ENCODE results near the gene BCS1L. TPM values are rescaled to one million over a fixed set of nuclear protein-coding genes. Genes with fewer than 3 reads are reported as not detected.

BCS1L gene
- total and polyA plus RNA-seq, 2 of the 8 experiments (the other 6 are each of a cell fraction or from before 2014, with no cell fraction given), result 23.7 to 37.1 TPM

DNA sequence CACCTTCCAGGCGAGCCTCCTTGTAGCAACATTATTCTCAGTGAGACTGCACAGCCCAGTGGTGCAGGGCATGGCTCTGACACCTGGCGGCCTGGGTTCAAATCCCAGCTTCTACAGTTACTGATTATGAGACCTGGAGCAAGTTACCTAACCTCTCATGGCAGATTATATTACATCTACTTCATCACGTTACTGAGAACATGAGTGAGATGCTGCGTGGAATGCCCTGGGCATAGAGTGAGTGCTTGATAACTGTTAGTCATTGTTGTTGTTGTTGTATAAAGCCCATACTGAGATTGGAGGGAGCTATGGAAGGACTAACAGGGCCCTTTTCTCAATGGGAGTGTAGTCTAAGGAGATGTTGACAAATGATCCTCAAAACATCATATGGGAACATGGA, 33.1 kb upstream of the BCS1L start:
- H2BK20ac ChIP-seq (ENCODE audit: low read length), result no peak overlapping the region
- H2BK5ac ChIP-seq (ENCODE audit: low read depth, low read length), result no peak overlapping the region
- no peak overlapping the region for H4K91ac ChIP-seq (replicated peaks; ENCODE audit: insufficient read length, low read length)
- WGBS, 2 experiments (ENCODE audit: extremely low coverage in 1 of 2, insufficient coverage in 1 of 2, insufficient read length in 1 of 2, insufficient replicate concordance in 2 of 2, low coverage in 1 of 2, low lambda C conversion rate in 2 of 2, missing lambda C conversion rate in 1 of 2), result 93% methylated on average over 4 of the region's 4 CpGs; no CpG with 5 or more reads in 1 of the 2 experiments
- no peaks in the 10 kb centered on the region for H4K20me1 ChIP-seq (replicated peaks in 1 of 2; ENCODE audit: control insufficient read depth in 1 of 2, insufficient read depth in 2 of 2, low read length in 2 of 2)
- H3K9ac ChIP-seq (replicated peaks in 1 of 4; ENCODE audit: extremely low read depth in 1 of 4, low read depth in 3 of 4, low read length in 3 of 4), result no peak overlapping the region
- H2AK5ac ChIP-seq (ENCODE audit: low read depth, low read length), result no peak overlapping the region
- H3K27ac ChIP-seq (ENCODE audit: low read depth, low read length), result no peak overlapping the region
- H3K4me2 ChIP-seq (ENCODE audit: insufficient read depth in 1 of 2, low read depth in 2 of 2, low read length in 2 of 2), result no peak overlapping the region
- CTCF ChIA-PET (ENCODE audit: partially characterized antibody), result interaction anchor here (0.6 to 1.0 kb wide), 3 partner anchors 16 to 218 kb away, joined by 3 to 4 read pairs (median 3); no protein-coding TSS in a partner anchor
- no peak overlapping the region for H3K4me3 ChIP-seq (ENCODE audit: extremely low read depth in 1 of 4, insufficient read depth in 2 of 4, low read depth in 3 of 4, low read length in 4 of 4)
- H3K27me3 ChIP-seq (replicated peaks in 1 of 4; ENCODE audit: control insufficient read depth in 3 of 4, extremely low read depth in 1 of 4, insufficient read depth in 3 of 4, low read length in 3 of 4), result no peaks in the 10 kb centered on the region; a peak in 1 of 7 replicates
- H3K4me1 ChIP-seq (replicated peaks in 1 of 4; ENCODE audit: control insufficient read depth in 3 of 4, insufficient read depth in 4 of 4, low read length in 3 of 4), result no peaks in the 10 kb centered on the region; a peak in 1 of 7 replicates
- H2BK15ac ChIP-seq (ENCODE audit: low read length), result no peak overlapping the region
- no peak overlapping the region for H3K4ac ChIP-seq (replicated peaks; ENCODE audit: insufficient read length, low read depth, low read length)
- H3K79me1 ChIP-seq (ENCODE audit: low read depth, low read length), result no peaks in the 10 kb centered on the region
- no peaks in the 10 kb centered on the region for H3K36me3 ChIP-seq (ENCODE audit: control insufficient read depth in 2 of 4, insufficient read depth in 4 of 4, low read length in 3 of 4)
- H3K14ac ChIP-seq (ENCODE audit: insufficient read length), result no peak overlapping the region
- TF ChIP-seq TAF7 (optimal IDR thresholded peaks at IDR 0.05; ENCODE audit: borderline replicate concordance, low read depth, low read length), result no peak
- TF ChIP-seq RNF2 (IDR thresholded peaks at IDR 0.05; ENCODE audit: borderline replicate concordance, low read depth, low read length, missing control alignments, poor library complexity, severe bottlenecking), result no peak
- TF ChIP-seq EZH2 (IDR thresholded peaks at IDR 0.05; ENCODE audit: low read depth, low read length, severe bottlenecking), result no peak
- TF ChIP-seq RFX5 (IDR thresholded peaks at IDR 0.05; ENCODE audit: borderline replicate concordance, low read depth, low read length), result no peak
- TF ChIP-seq, protein P1, sequence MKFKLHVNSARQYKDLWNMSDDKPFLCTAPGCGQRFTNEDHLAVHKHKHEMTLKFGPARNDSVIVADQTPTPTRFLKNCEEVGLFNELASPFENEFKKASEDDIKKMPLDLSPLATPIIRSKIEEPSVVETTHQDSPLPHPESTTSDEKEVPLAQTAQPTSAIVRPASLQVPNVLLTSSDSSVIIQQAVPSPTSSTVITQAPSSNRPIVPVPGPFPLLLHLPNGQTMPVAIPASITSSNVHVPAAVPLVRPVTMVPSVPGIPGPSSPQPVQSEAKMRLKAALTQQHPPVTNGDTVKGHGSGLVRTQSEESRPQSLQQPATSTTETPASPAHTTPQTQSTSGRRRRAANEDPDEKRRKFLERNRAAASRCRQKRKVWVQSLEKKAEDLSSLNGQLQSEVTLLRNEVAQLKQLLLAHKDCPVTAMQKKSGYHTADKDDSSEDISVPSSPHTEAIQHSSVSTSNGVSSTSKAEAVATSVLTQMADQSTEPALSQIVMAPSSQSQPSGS (IDR thresholded peaks at IDR 0.05; ENCODE audit: low read length), result no peak
- TF ChIP-seq RAD21 (IDR thresholded peaks at IDR 0.05 in 1 of 2, conservative IDR thresholded peaks at IDR 0.05 in 1 of 2; ENCODE audit: low read depth in 2 of 2, low read length in 2 of 2), result no peak
- no peak for TF ChIP-seq FOSL1 (IDR thresholded peaks at IDR 0.05; ENCODE audit: insufficient read depth, low read depth, low read length)
- DNase-seq (ENCODE audit: low read depth in 1 of 2, low spot score in 2 of 2) (no peak), FAIRE-seq (no peak)
- H3K79me2 ChIP-seq (ENCODE audit: control insufficient read depth in 1 of 2, insufficient read depth in 2 of 2, low read length in 2 of 2), result no peaks in the 10 kb centered on the region
- no peak overlapping the region for H2BK120ac ChIP-seq (replicated peaks; ENCODE audit: low read depth, low read length)
- no peak overlapping the region for H2AFZ ChIP-seq (ENCODE audit: low read length)
- POLR2A ChIA-PET (ENCODE audit: partially characterized antibody), result interaction anchor here (1.3 kb wide), 2 partner anchors 11 to 19 kb away, joined by 3 read pairs; partner anchors contain the start of gene PLCD4
- H3K23me2 ChIP-seq (ENCODE audit: low read depth, low read length), result no peaks in the 10 kb centered on the region
- no peaks in the 10 kb centered on the region for H3K9me3 ChIP-seq (ENCODE audit: insufficient read depth in 2 of 2, low read depth in 1 of 2, low read length in 1 of 2)
- no peak overlapping the region; the same call in 1 of the 2 replicates for H4K8ac ChIP-seq (ENCODE audit: extremely low read depth, insufficient read depth, low read length)
- no peak overlapping the region for H2BK12ac ChIP-seq (ENCODE audit: low read depth, low read length)
- H3K18ac ChIP-seq (ENCODE audit: extremely low read depth, low read length), result no peak overlapping the region
- H3K23ac ChIP-seq (ENCODE audit: insufficient read length), result no peak overlapping the region
- H3K56ac ChIP-seq (replicated peaks; ENCODE audit: insufficient read length, low read depth, low read length), result no peak overlapping the region
- no peak overlapping the region for H4K5ac ChIP-seq (ENCODE audit: insufficient read length, low read depth, low read length)
